NCI-H1048 (cell line): ENCODE data around the gene MAN2B2.
A peak's percentile ranks its signal among the peaks of the same experiment; 100 is the strongest.

Source experiments
- DNase-seq: peaks from one replicate; lab custom pipeline; 2025; lab: John Stamatoyannopoulos, UW

MAN2B2 gene

DNA sequence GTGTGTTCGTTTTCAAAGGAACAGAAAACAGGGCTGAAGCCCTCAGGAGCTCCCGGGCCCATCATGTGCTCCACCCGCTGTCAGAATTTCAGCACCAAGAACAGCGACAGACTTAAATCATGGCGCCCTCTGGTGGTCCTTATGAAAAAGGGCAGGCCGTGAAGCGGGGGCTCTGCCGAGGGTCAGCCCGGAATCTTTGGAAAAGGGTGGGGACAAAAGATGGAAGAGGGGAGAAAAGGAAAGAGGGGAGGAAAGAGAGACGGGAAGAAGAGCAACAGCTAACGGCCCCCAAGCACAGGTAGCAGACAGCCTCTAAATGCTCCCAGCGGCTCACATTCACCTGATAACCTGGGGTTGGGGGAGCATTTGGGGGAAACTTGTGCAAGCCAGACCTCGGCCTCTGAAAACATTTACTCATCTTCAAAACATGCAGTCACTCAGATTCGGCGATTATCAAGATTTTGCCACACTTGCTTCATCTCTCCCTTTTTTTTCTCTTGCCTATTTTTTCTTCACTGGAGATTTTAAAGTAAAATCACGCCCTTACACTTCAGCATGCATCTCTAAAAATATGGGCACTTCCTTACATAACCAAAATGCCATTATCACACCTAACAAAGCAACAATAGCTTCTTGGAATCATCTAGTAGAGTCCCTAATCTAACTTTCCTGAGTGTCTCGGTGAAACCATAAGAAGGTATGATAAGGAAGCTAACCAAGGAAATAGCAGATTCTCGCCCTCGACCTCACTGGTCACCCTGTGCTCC is 28.1 kb upstream of the MAN2B2 start:
- DNase-seq: peak; percentile 45

DNA sequence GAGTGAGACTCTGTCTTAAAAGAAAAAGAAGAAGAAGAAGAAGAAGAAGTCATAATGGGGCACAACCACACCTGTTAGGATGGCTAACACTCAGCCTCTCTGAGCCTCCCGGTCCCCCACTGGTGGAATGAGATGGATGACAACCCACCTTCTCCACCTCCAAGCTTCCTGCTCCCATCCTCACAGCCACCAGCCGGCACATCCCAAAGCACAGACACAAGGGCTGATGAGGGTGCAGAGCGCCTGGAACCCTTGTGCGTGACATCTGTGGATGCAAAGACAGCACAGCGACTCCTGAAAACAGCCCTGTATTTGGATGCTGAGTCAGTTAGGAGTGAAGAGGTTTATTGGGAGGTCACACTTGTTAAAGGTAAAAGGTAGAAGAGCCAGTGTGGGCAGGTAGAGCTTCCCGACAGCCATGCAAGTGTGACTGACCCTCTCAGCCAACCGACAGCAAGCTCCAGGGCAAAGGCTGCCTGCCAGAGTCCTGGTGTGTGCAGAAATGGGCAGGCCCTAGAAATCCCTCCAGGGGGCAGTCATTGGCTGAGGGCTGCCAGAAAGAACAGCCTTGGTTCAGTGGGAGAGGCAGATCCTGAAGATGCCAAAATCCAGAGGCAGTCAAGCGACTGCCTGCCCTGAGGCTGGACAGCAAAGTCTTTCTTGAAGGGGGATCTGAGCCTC is 26.6 kb upstream of the MAN2B2 start:
- DNase-seq: no peak

DNA sequence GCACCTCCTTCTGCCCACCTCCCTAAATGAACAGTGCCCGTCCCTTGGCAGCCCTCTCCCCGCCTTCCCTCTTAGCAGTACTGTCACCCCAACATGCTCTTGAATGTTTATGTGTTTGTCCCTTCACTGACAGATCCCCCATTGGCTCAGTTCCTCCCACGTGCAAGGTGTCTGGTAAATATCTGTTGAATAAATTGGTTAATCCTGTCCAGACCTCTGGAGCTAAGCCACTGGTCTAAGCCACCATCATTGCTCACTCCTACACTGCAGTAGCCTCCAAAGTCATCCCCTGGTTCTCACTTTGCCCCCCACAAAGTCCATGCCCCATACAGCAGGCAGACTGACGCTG is 26.1 kb upstream of the MAN2B2 start:
- DNase-seq: no peak

DNA sequence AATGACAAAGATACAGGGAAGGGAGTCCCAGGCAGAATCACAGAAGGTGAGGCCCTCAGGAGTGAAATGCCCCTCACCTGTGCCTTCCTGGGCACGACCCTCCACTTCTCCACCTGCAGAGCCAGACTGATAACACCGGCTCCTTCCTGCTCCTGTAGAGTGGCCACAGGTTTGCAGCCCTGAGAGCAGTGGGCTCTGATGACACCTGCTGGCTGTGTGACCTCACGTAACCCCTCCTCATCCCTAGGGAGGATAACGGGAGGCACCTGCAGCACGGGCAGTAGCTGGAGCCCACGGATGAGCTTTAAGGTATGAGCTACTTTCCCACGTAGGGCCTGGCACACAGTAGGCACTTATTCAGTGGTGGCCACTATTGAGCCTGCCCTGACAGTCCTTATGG is 25.5 kb upstream of the MAN2B2 start:
- DNase-seq: no peak

DNA sequence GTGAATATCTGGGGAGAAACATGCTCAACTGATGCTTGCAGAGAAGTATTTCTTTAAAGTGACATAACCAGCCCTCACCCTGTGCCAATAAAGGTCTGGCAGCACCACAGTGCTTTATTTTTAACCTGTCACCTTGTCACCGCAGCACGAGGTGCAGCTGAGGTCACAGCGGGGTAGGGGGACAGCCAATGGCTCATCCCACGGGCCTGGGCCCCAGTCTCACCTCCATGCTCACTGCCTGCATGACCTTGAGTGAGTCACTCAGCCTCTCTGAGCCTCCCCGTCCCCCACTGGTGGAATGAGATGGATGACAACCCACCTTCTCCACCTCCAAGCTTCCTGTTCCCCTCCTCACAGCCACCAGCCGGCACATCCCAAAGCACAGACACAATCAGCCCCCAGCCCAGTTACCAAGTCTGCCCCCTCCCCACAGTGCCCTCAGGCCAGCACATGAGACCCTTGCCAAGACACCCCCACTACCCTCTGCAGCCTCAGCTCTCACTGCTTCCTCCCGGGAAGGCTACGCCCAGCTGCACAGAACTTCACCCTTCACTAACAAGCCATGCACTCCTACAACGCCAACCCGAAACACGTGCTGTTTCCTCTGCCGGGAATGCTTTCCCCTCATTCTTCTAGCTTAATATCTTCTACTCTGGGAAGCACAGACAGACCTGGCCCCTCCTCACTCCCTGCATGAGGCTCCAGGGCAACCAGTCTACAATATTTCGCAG is 24.9 kb upstream of the MAN2B2 start:
- DNase-seq: no peak

DNA sequence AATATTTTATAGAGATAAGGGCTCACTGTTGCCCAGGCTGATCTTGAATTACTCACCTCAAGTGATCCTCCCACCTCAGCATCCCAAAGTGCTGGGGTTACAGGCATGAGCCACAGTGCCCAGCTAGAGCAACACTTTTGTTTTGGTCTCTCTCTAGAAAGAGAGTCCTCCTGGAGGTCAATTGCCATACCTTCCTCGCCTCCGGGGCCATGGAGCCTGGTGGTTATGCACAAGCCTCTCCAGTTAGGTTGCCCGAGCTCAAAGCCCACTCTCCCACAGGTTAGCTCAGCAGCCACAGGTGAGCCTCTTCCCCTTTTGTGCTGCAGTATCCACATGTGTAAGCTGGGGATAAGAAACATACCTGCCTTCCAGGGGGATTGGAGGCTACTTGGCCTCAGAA is 24.2 kb upstream of the MAN2B2 start:
- DNase-seq: no peak

DNA sequence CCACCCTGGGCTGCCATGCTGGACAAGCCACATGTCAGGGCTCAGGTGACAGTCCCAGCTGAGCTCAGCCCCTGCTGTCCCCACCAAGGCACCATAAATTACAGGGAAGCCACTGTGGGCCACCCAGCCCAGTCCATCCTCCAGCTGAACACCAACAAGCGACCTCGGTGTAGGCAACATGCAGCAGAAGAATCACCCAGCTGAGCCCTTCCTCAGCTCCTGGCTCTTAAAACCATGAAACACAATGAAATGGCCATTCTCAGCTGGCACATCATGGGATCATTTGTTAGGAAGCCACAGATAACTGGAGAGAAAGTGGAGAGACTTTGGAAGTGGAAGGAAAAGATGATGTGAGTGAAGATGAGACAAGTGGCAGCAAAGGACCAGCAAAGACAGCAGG is 23.3 kb upstream of the MAN2B2 start:
- no peak for DNase-seq

DNA sequence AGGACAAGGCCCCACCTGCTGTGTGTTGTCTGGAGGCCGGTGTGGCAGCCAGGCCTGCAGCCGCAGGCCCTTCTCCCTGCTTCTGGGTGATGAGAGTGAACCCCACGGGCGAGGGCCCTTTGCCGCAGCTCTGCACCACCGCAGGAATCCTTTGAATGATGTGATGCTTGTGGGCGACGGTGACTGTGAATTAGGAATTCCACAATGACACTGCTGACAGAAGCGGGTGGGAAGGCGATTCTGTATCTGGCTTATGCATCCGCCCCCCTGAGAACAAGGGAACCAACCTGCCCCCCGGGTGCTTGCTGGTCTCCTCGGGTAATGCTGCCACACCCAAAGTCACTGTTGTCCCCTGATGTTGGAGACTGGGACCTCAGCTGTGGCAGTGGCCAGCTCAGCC is 19.5 kb upstream of the MAN2B2 start:
- DNase-seq: no peak

DNA sequence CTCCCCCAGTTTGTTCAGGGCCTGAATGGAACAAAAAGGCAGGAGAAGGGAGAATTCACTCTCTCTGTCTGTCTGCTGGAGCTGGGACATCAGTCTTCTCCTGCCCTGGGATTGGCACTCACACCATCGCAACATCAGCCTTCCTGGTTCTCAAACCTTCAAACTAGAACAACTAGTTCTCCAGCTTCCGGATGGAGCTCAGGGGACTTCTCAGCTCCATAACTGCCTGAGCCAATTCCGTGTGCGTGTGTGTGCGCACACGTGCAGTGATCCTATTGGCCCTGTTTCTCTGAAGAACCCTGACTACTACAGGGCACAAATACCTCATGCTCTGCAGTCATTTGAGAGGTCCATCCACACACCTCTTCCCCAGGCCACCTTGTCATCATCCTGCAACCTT is 18.7 kb upstream of the MAN2B2 start:
- DNase-seq: no peak

DNA sequence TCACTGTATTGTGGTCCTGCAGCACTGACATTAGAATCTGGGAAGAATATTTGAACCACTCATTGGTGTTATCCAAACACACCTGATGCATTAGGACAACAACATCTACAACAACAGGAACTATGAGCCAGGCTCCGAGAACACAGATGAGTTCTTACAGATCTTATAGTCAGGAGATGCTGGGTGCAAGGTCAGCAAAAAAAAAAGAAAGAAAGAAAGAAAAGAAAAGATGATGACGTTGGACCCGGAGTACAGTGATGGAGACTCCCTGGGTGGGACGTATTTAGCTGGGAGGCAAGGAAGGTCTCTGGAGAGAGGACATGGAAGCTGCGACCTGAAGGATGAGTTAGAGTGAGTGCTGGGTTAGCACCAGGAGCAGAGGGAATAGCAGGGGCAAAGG is 17.8 kb upstream of the MAN2B2 start:
- DNase-seq: no peak

DNA sequence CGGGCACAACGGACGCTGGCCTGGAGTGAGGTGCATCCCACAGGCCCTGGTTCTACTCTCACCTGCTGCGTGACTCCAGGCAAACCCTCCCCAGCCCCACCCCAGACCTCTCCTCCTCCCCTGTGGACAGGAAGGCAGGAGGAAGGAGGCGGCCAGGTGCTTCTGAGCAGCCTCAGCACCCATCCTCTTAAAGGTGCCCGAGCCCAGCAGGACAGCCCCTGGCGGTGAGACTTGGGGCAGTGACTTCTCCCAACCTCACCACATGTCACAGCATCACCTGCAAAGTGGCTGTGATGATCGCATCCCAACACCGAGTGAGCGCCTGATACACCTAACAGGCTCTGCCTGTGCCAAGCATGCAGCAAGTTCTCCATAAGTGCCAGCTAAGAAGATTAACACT is 17.1 kb upstream of the MAN2B2 start:
- no peak for DNase-seq

DNA sequence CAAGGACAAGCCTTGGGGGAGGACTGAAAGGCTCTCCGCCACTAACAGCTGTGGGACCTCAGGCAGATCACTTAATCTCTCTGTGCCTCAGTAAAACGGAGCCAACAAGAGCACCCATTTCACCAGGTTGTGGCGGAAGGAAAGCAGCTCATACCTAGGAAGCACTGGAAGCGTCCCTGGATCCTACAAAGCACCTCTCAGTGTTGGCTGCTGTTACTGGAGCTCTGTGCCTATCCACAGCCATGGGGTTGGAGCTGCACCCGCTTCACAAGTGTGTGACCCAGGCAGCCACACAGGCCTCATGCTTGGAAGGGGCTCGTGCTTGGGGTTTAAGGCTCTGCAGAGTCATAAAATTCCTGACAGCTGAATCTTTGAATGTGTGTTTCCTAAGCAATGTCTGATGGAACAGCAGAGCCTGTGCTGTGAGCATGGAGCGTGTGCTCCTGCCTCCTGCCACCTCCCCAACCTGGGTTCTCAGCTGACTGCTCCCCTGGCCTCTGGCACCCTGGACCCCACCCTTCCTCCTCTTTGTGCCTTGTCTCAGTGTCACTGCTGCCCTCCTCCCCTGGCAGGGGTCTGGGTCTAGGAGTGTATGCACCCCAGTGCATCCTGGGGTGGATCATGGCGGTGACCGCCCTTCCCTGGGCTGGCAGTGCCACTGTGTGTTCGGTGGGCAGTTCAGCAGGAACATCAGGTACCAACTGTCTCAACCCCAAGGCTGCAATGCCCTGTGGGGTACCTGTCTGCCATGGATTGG is 14.4 kb upstream of the MAN2B2 start:
- DNase-seq: no peak

DNA sequence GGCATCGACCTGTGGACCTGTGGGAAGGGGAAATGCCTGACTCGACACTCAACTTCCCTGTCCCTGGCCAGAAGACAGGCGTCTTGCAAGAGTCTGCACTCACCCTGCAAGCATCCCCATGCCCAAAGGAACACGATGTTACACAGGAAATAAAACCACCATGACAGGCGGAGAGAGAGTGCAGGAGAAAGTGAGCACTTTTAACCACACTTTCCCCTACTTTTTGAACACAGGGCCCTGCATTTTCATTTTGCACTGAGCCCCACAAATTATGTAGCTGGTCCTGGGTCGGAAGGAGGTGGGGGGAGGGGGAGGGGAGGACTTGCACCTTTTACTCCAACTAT is 13.8 kb upstream of the MAN2B2 start:
- no peak for DNase-seq

DNA sequence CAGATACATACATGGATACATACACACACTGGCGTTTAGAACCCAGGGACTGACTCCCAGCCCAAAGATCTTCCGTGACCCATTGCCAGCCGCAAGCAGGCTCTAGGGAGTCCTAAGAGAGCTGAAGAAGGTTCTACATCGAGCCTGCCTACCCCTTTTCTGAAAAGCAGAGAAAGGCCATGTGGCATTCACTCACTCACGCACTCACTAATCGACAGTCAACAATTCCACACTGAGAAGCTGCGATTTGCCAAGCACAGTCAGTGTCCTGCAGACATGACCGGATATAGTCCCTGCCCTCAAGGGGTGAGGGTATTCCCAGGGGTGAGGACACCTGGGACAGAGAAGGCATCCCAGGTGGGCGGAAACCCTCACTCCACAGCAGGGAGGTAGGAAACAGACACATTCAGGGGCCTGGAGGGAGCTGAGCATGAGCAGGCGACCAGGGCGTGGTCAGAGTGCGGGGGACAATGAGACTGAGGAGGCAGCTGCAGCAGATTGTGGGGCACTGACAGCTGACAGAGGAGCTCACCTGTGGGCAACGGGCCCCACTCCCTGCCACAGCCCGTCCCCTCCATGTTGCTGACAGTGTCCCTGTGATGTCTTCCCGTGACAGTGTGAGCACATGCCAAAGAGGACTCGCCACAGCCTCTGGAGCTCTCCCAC is 13.2 kb upstream of the MAN2B2 start:
- no peak for DNase-seq

DNA sequence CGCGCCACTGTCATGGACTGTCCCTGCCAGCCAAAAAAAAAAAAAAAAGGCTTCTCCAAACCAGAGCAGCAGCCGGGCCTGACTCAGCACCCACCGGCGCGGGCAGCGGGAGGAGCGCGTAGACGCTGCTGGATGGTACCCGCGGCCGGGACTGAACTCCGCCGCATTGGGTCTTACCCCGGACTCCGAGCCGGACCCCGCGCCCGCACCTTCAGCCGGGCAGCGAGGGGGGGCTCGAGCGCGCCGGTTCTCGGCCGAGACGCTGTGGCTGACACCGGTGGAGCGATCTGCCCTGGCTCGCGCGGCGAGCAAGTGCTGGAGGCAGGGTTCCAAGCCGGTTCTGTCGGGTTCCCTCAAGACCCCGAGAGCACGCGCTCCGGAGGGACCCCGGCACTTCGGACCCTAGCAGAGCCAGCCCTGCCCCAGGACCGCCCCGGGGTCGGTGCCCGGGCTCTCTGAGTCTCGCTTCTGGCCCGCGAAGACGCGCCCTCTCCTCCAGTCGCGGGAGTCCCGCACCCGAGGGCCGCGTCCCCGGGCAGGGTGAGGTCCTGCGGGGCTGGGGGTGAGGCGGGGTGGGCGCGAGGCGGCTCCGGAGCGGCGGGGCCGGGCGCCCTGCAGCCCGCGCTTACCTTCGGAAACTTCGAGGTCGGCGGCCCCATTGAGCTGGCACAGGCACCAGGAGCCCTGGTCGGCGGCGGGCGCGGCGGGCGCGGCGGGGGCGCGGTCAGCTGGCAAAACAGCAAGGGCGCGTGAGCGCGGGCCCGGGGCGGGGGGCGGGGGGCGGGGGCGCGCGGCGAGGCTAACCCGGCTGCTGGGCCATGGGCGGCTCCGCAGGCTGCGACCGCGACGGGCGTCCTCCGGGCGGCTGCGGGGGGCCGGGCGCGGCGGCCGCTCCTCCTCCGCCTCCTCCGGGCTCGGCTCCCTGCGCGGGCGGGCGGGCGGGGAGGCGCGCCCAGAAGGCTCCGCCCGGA is 11.8 kb upstream of the MAN2B2 start:
- no peak for DNase-seq

DNA sequence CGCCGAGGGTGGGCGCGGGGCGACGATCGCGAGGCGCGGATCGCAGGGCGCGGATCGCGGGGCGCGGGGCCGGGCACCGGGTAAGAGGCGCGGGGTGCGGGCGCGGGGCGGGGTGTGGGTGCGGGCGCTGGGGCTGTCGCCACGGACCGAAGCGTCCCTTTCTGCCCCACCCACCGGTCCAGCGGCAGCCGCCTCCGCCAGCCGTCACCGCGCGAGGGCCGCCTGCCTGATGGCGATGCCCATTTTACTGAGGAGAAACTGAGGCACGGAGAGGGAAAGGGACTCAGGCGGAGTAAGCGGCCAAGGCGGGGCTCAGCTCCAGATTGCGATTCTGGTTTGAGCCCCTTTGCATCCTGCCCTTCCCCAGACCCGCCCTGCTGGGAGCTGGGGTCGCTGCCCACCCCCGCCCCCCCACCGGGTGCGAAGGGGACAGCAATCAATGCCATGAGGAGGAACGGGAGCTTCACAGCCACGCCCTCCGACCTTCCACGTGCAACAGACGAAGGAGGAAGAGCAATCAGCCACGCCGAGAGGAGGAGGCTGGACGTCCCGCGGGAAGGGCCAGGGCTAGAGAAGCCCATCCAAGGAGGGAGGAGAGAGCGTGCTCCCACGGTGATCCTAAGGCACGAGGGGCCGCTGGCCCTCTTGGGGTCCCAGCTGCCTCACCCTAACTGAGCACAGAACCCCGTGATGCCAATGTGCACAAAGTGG is 10.9 kb upstream of the MAN2B2 start:
- DNase-seq: no peak

DNA sequence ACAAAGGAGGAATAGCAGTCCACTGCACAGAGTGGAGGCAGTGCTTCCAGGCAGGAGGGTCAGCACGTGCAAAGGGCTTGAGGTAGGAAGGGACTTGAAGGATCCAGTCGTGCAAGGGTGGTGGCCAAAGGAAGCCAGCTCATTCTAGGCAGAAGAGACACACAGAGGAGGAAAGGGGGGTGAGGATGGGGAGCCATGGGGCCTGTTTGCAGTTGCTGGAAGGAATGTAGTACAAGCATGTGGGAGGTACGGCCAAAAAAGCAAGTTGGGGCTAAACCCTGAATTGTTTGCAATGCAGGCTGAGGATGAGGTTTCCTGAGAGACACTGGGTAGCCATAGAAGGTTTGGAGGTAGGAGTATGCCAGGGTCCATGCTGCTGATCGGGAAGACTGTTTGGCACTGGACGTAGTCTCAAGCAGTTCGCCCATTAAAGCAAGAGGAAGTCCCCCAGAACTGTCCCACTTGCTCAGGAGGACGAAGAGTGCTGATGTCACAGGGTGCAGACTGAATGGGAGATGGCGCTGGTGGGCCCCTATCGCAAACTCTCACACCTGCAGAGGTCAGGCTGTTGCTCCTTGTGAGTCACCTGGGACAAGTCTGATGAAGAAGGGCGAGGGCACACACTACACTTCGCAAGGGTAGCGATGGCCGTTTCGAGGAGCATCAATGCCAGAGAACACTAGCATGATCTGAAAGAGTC is 9.1 kb upstream of the MAN2B2 start:
- no peak for DNase-seq

DNA sequence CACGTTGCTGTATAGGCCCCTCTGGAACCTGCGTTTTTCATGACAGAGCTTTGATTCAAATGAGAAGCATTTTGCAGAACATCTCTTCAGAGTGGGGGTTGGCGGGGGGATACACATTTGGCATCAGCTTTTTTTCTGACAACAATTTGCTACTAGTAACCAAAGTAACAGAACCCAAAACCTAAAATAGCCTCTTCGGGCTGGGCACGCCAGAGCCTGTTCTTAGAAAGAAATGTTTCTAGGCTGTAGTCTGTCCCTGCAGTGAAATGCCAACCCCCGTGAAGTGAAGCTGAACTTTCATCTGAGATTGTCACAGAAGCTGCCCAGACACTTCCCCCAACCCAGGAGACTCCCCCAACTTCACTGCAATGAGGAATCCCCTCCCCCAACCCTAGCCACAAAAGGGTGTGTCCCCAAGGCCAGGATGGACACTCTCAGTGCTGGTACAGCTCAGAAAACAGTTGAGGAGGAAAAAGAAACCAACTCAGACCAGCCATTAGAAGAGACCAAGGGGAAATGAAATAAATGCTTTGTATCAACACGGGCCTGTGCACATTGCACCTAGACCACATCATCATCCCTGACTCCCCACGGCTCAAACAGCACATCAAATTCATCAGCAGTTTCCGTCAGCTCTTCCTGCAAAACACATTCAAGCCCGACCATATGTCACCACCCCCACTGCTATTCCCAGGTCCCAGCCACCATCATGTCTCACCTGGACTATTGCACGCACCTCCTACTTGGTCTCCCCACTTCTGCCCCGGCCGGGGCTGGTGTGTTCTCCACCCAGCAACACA is 8.4 kb upstream of the MAN2B2 start:
- no peak for DNase-seq

DNA sequence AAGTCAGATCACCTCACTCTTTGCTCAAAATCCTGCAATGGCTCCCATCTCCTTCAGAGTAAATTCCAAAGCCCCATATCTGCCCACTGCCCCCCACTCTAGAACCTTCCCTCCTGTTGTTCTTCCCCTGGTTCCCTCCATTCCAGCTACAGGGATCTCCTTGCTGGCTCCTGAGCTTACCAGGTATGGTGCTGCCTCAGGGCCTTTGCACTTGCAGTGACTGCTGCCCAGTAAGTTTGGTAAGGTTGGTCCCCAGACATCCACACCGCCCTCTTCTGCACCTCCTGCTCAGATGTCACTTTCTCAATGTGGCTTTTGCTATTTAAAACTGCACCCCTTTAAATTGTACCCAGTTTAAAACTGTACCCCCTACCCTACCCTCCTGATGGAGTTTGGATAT is 7.8 kb upstream of the MAN2B2 start:
- DNase-seq: no peak
